GM23338 (cell line): Measurements from ENCODE around the gene BRD7. TPM values are rescaled to one million over a fixed set of nuclear protein-coding genes. Genes with fewer than 3 reads are reported as not detected.
A peak's percentile ranks its signal among the peaks of the same experiment; 100 is the strongest.

Experiments used
- ATAC-seq: fragments of 200-7000 bp; cut with Tn5 transposase; 3 replicates; pipeline ENCODE4 v1.9.1; 2020
- DNase-seq: peaks from one replicate; pipeline ENCODE4 v3.0.0-alpha.2; 2015; ENCODE audit warnings: low spot score
- H2AFZ ChIP-seq: fragments of 200-600 bp; sonication (generic); 2 replicates; pipeline ENCODE4 v1.8.0; 2016; ENCODE audit warnings: antibody characterized with exemption, mild to moderate bottlenecking, moderate library complexity
- H3F3A ChIP-seq: fragments of 200-600 bp; sonication (generic); replicated peaks from 2 replicates; pipeline ENCODE4 v1.8.0; 2017; ENCODE audit warnings: antibody characterized with exemption, mixed run types, low read depth
- H3K27ac ChIP-seq: fragments of 200-600 bp; sonication (generic); 2 replicates; pipeline ENCODE4 v1.6.1; 2016; ENCODE audit warnings: low read depth
- H3K27me3 ChIP-seq: fragments of 200-600 bp; sonication (generic); 2 replicates; pipeline ENCODE4 v1.8.0; 2016; ENCODE audit warnings: mild to moderate bottlenecking, mixed run types, moderate library complexity; ENCODE audit not compliant: insufficient read depth
- H3K36me3 ChIP-seq: fragments of 200-600 bp; sonication (generic); 2 replicates; pipeline ENCODE4 v1.8.0; 2016; ENCODE audit warnings: mild to moderate bottlenecking; ENCODE audit not compliant: insufficient read depth
- H3K4me1 ChIP-seq: fragments of 200-600 bp; sonication (generic); 2 replicates; pipeline ENCODE4 v1.8.0; 2016; ENCODE audit warnings: mild to moderate bottlenecking, moderate library complexity; ENCODE audit not compliant: insufficient read depth
- H3K4me2 ChIP-seq: fragments of 200-600 bp; sonication (generic); 2 replicates; pipeline ENCODE4 v1.7.1; 2017; ENCODE audit warnings: mixed run types
- H3K4me3 ChIP-seq: fragments of 200-600 bp; sonication (generic); 2 replicates; pipeline ENCODE4 v1.6.1; 2016; ENCODE audit warnings: mixed run types
- H3K79me2 ChIP-seq: fragments of 200-600 bp; sonication (generic); replicated peaks from 2 replicates; pipeline ENCODE4 v1.8.0; 2017; ENCODE audit warnings: mild to moderate bottlenecking; ENCODE audit not compliant: insufficient read depth
- H3K9me2 ChIP-seq: fragments of 200-600 bp; sonication (generic); 2 replicates; pipeline ENCODE4 v1.8.0; 2017; ENCODE audit not compliant: insufficient read depth
- H4K20me1 ChIP-seq: fragments of 200-600 bp; sonication (generic); replicated peaks from 2 replicates; pipeline ENCODE4 v1.8.0; 2017; ENCODE audit warnings: mild to moderate bottlenecking; ENCODE audit not compliant: insufficient read depth
- H3K27ac Mint-ChIP-seq: 2 replicates; pipeline ENCODE4 v1.8.0; 2020; ENCODE audit warnings: inconsistent platforms, mild to moderate bottlenecking, moderate library complexity, mixed read lengths
- H3K27me3 Mint-ChIP-seq: 3 replicates; pipeline ENCODE4 v1.8.0; 2022; ENCODE audit warnings: low read depth, mild to moderate bottlenecking, moderate library complexity, mixed read lengths, inconsistent platforms; ENCODE audit not compliant: insufficient read depth, poor library complexity
- H3K36me3 Mint-ChIP-seq: 3 replicates; pipeline ENCODE4 v1.8.0; 2021; ENCODE audit warnings: low read depth, mild to moderate bottlenecking, inconsistent platforms, moderate library complexity, mixed read lengths
- H3K4me1 Mint-ChIP-seq: 3 replicates; pipeline ENCODE4 v1.8.0; 2020; ENCODE audit warnings: mild to moderate bottlenecking, inconsistent platforms, mixed read lengths
- H3K4me3 Mint-ChIP-seq: 3 replicates; pipeline ENCODE4 v1.8.0; 2021; ENCODE audit warnings: moderate library complexity, mild to moderate bottlenecking, inconsistent platforms, mixed read lengths
- H3K9me3 Mint-ChIP-seq: 3 replicates; pipeline ENCODE4 v1.8.0; 2020; ENCODE audit warnings: moderate library complexity, mild to moderate bottlenecking, inconsistent platforms, mixed read lengths
- CREB1 ChIP-seq: fragments of 250-450 bp; sonication (Bioruptor Pico); IDR thresholded peaks from 2 replicates; pipeline ENCODE4 v1.5.0; 2020; ENCODE audit warnings: low read depth, mild to moderate bottlenecking, moderate library complexity
- EZH2 ChIP-seq: fragments of 200-600 bp; sonication (generic); IDR thresholded peaks from one replicate; pipeline ENCODE4 v1.8.0; 2017; ENCODE audit warnings: antibody characterized with exemption, mild to moderate bottlenecking, low read depth; ENCODE audit not compliant: unreplicated experiment
- EZH2phosphoT487 ChIP-seq: fragments of 200-600 bp; sonication (generic); IDR thresholded peaks from one replicate; pipeline ENCODE4 v1.8.1; 2018; ENCODE audit warnings: antibody characterized with exemption; ENCODE audit not compliant: unreplicated experiment
- JUNB ChIP-seq: IDR thresholded peaks from one replicate; pipeline ENCODE4 v1.6.1; 2016; ENCODE audit warnings: antibody characterized with exemption; ENCODE audit not compliant: unreplicated experiment
- NANOG ChIP-seq: IDR thresholded peaks from 2 replicates; pipeline ENCODE4 v1.6.1; 2016; ENCODE audit warnings: antibody characterized with exemption, borderline replicate concordance
- POLR2AphosphoS5 ChIP-seq: IDR thresholded peaks from 2 replicates; pipeline ENCODE4 v1.6.1; 2016; ENCODE audit warnings: antibody characterized with exemption, low read depth
- STAT1 ChIP-seq: IDR thresholded peaks from one replicate; pipeline ENCODE4 v1.6.1; 2016; ENCODE audit warnings: antibody characterized with exemption; ENCODE audit not compliant: unreplicated experiment
- ZNF114 ChIP-seq: fragments of 250-450 bp; sonication (Bioruptor Pico); IDR thresholded peaks from 2 replicates; pipeline ENCODE4 v1.5.0; 2020; ENCODE audit warnings: mild to moderate bottlenecking, moderate library complexity
- ZNF331 ChIP-seq: fragments of 250-450 bp; sonication (Bioruptor Pico); IDR thresholded peaks from 2 replicates; pipeline ENCODE4 v1.5.0; 2020; ENCODE audit warnings: low read depth, mild to moderate bottlenecking, moderate library complexity
- polyA plus RNA-seq: library from polyadenylated mRNA; unstranded; fragments of >200 nt; fragmentation: Nextera tagmentation; extraction: Ambion mirVana; gene quantifications from 2 replicates; pipeline ENCODE4 v1.2.1, GENCODE V29; 2016
- total RNA-seq: library from RNA; depleted of rRNA; stranded (reverse); fragments of >200 nt; shearing (Covaris generic); gene quantifications from 2 replicates; pipeline ENCODE4 v1.2.3, GENCODE V29; 2014
- TF ChIP-seq, protein P1 (sequence below): IDR thresholded peaks from one replicate; pipeline ENCODE4 v1.6.1; 2018; ENCODE audit warnings: antibody characterized with exemption; ENCODE audit not compliant: unreplicated experiment
- TF ChIP-seq, protein P2 (sequence below), 2 experiments: fragments of 200-600 bp in 1 of 2; sonication (generic) in 1 of 2; conservative IDR thresholded peaks; 2 replicates each; pipeline versions ENCODE4 v1.5.1 to v1.6.1; 2016 to 2017; ENCODE audit warnings: antibody characterized with exemption in 2 of 2, low read depth in 2 of 2, mild to moderate bottlenecking in 2 of 2, moderate library complexity in 1 of 2
- TF ChIP-seq, protein P3 (sequence below): IDR thresholded peaks from 2 replicates; pipeline ENCODE4 v1.6.1; 2016; ENCODE audit warnings: antibody characterized with exemption
- TF ChIP-seq, protein P4 (sequence below): fragments of 250-450 bp; sonication (Bioruptor Pico); IDR thresholded peaks from 2 replicates; pipeline ENCODE4 v1.5.0; 2020; ENCODE audit warnings: mild to moderate bottlenecking, moderate library complexity

BRD7 gene
- total and polyA plus RNA-seq, 2 experiments from 2014 or later, result 93.0 to 149 TPM

DNA sequence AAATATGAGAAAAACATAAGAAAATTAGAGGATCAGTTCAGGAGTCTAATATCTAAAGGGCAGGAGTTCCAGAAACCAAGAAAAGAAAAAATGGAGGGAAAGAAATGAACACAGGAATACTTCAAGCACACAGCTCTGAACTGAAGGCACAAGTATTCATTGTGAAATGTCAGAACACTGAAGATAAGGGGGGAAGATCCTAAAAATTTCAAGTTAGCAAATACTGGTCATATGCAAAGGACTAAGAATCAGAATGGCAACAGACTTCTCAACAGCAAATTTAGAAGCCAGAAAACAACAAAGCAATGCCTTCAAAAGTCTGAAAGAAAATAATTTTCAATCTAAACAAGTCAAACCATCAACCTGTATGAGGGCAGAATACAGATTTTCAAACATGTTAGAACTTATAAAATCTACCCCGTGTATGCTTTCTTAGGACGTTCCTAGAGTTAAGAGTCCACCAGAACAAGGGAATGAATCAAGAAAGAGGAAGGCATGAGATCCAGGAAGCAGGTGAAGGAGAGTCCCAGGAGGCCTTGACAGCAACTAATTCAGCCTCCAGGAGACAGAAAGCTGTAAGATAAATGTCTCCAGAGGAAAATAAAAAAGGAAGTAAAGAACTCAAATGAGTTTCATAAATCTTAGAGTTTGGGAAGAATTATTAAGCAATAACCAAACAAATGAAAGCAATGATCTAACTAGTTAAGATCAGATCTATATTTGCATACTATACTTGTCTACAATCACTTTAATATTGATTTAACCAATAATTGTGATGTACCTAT lies 2.8 kb downstream of the BRD7 start:
- Mint-ChIP-seq H3K4me3 (peak overlapping the region; percentile 16; the same call in 2 of the 3 replicates), H3K27ac (no peak overlapping the region), H3K9me3 (no peaks in the 10 kb centered on the region), H3K4me1 (peaks cover 10% of the 10 kb centered on the region), H3K27me3 (peaks cover 6% of the 10 kb centered on the region), H3K36me3 (peaks cover 51% of the 10 kb centered on the region)
- Histone ChIP-seq H3F3A (no peaks in the 10 kb centered on the region), H3K36me3 (peaks cover 23% of the 10 kb centered on the region; the same call in 1 of the 2 replicates), H3K79me2 (peaks cover 74% of the 10 kb centered on the region), H4K20me1 (peaks cover 31% of the 10 kb centered on the region), H3K27me3 (no peaks in the 10 kb centered on the region), H3K4me3 (no peak overlapping the region), H3K4me2 (no peak overlapping the region), H3K9me2 (no peaks in the 10 kb centered on the region), H3K4me1 (peaks cover 21% of the 10 kb centered on the region), H3K27ac (no peak overlapping the region), H2AFZ (no peak overlapping the region)
- ATAC-seq (no peak), DNase-seq (no peak)
- TF ChIP-seq ZNF331 (CRISPR knock-in tag), result no peak
- TF ChIP-seq, protein P1, sequence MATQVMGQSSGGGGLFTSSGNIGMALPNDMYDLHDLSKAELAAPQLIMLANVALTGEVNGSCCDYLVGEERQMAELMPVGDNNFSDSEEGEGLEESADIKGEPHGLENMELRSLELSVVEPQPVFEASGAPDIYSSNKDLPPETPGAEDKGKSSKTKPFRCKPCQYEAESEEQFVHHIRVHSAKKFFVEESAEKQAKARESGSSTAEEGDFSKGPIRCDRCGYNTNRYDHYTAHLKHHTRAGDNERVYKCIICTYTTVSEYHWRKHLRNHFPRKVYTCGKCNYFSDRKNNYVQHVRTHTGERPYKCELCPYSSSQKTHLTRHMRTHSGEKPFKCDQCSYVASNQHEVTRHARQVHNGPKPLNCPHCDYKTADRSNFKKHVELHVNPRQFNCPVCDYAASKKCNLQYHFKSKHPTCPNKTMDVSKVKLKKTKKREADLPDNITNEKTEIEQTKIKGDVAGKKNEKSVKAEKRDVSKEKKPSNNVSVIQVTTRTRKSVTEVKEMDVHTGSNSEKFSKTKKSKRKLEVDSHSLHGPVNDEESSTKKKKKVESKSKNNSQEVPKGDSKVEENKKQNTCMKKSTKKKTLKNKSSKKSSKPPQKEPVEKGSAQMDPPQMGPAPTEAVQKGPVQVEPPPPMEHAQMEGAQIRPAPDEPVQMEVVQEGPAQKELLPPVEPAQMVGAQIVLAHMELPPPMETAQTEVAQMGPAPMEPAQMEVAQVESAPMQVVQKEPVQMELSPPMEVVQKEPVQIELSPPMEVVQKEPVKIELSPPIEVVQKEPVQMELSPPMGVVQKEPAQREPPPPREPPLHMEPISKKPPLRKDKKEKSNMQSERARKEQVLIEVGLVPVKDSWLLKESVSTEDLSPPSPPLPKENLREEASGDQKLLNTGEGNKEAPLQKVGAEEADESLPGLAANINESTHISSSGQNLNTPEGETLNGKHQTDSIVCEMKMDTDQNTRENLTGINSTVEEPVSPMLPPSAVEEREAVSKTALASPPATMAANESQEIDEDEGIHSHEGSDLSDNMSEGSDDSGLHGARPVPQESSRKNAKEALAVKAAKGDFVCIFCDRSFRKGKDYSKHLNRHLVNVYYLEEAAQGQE, result no peak
- TF ChIP-seq EZH2, result no peak
- no peak for TF ChIP-seq CREB1 (CRISPR knock-in tag)
- TF ChIP-seq STAT1, result no peak
- TF ChIP-seq, protein P2, sequence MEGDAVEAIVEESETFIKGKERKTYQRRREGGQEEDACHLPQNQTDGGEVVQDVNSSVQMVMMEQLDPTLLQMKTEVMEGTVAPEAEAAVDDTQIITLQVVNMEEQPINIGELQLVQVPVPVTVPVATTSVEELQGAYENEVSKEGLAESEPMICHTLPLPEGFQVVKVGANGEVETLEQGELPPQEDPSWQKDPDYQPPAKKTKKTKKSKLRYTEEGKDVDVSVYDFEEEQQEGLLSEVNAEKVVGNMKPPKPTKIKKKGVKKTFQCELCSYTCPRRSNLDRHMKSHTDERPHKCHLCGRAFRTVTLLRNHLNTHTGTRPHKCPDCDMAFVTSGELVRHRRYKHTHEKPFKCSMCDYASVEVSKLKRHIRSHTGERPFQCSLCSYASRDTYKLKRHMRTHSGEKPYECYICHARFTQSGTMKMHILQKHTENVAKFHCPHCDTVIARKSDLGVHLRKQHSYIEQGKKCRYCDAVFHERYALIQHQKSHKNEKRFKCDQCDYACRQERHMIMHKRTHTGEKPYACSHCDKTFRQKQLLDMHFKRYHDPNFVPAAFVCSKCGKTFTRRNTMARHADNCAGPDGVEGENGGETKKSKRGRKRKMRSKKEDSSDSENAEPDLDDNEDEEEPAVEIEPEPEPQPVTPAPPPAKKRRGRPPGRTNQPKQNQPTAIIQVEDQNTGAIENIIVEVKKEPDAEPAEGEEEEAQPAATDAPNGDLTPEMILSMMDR (conservative IDR thresholded peaks at IDR 0.05; ENCODE audit: low read depth in 2 of 2), result no peak
- TF ChIP-seq NANOG, result no peak
- no peak for TF ChIP-seq ZNF114 (CRISPR knock-in tag)
- TF ChIP-seq POLR2AphosphoS5, result no peak
- TF ChIP-seq JUNB, result no peak
- TF ChIP-seq, protein P3, sequence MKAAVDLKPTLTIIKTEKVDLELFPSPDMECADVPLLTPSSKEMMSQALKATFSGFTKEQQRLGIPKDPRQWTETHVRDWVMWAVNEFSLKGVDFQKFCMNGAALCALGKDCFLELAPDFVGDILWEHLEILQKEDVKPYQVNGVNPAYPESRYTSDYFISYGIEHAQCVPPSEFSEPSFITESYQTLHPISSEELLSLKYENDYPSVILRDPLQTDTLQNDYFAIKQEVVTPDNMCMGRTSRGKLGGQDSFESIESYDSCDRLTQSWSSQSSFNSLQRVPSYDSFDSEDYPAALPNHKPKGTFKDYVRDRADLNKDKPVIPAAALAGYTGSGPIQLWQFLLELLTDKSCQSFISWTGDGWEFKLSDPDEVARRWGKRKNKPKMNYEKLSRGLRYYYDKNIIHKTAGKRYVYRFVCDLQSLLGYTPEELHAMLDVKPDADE, result no peak
- no peak for TF ChIP-seq EZH2phosphoT487
- TF ChIP-seq, protein P4, sequence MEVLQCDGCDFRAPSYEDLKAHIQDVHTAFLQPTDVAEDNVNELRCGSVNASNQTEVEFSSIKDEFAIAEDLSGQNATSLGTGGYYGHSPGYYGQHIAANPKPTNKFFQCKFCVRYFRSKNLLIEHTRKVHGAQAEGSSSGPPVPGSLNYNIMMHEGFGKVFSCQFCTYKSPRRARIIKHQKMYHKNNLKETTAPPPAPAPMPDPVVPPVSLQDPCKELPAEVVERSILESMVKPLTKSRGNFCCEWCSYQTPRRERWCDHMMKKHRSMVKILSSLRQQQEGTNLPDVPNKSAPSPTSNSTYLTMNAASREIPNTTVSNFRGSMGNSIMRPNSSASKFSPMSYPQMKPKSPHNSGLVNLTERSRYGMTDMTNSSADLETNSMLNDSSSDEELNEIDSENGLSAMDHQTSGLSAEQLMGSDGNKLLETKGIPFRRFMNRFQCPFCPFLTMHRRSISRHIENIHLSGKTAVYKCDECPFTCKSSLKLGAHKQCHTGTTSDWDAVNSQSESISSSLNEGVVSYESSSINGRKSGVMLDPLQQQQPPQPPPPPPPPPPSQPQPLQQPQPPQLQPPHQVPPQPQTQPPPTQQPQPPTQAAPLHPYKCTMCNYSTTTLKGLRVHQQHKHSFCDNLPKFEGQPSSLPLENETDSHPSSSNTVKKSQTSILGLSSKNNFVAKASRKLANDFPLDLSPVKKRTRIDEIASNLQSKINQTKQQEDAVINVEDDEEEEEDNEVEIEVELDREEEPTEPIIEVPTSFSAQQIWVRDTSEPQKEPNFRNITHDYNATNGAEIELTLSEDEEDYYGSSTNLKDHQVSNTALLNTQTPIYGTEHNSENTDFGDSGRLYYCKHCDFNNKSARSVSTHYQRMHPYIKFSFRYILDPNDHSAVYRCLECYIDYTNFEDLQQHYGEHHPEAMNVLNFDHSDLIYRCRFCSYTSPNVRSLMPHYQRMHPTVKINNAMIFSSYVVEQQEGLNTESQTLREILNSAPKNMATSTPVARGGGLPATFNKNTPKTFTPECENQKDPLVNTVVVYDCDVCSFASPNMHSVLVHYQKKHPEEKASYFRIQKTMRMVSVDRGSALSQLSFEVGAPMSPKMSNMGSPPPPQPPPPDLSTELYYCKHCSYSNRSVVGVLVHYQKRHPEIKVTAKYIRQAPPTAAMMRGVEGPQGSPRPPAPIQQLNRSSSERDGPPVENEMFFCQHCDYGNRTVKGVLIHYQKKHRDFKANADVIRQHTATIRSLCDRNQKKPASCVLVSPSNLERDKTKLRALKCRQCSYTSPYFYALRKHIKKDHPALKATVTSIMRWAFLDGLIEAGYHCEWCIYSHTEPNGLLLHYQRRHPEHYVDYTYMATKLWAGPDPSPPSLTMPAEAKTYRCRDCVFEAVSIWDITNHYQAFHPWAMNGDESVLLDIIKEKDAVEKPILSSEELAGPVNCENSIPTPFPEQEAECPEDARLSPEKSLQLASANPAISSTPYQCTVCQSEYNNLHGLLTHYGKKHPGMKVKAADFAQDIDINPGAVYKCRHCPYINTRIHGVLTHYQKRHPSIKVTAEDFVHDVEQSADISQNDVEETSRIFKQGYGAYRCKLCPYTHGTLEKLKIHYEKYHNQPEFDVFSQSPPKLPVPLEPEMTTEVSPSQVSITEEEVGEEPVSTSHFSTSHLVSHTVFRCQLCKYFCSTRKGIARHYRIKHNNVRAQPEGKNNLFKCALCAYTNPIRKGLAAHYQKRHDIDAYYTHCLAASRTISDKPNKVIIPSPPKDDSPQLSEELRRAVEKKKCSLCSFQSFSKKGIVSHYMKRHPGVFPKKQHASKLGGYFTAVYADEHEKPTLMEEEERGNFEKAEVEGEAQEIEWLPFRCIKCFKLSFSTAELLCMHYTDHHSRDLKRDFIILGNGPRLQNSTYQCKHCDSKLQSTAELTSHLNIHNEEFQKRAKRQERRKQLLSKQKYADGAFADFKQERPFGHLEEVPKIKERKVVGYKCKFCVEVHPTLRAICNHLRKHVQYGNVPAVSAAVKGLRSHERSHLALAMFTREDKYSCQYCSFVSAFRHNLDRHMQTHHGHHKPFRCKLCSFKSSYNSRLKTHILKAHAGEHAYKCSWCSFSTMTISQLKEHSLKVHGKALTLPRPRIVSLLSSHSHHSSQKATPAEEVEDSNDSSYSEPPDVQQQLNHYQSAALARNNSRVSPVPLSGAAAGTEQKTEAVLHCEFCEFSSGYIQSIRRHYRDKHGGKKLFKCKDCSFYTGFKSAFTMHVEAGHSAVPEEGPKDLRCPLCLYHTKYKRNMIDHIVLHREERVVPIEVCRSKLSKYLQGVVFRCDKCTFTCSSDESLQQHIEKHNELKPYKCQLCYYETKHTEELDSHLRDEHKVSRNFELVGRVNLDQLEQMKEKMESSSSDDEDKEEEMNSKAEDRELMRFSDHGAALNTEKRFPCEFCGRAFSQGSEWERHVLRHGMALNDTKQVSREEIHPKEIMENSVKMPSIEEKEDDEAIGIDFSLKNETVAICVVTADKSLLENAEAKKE (CRISPR knock-in tag), result no peak
